Hepatocyte (in vitro differentiated cells): ENCODE data around the gene AP2M1. TPM values are rescaled to one million over a fixed set of nuclear protein-coding genes. Genes with fewer than 3 reads are reported as not detected.

Experiments used
- DNase-seq: peaks from one replicate; pipeline ENCODE4 v3.0.0-alpha.2; 2016; ENCODE audit warnings: low spot score
- H2AFZ ChIP-seq: fragments of 200-600 bp; sonication (generic); 2 replicates; pipeline ENCODE4 v1.6.0; 2016; ENCODE audit warnings: antibody characterized with exemption, mild to moderate bottlenecking
- H3K27ac ChIP-seq: fragments of 200-600 bp; sonication (generic); 2 replicates; pipeline ENCODE4 v1.5.1; 2016; ENCODE audit warnings: mild to moderate bottlenecking
- H3K27me3 ChIP-seq: fragments of 200-600 bp; sonication (generic); 2 replicates; pipeline ENCODE4 v1.6.1; 2016
- H3K36me3 ChIP-seq: fragments of 200-600 bp; sonication (generic); replicated peaks from 2 replicates; pipeline ENCODE4 v1.5.1; 2016; ENCODE audit warnings: low read depth; ENCODE audit not compliant: insufficient read depth
- H3K4me1 ChIP-seq: fragments of 200-600 bp; sonication (generic); 2 replicates; pipeline ENCODE4 v1.5.1; 2016; ENCODE audit warnings: mild to moderate bottlenecking, moderate library complexity; ENCODE audit not compliant: insufficient read depth
- H3K4me2 ChIP-seq: fragments of 200-600 bp; sonication (generic); 2 replicates; pipeline ENCODE4 v1.6.0; 2016
- H3K4me3 ChIP-seq: fragments of 200-600 bp; sonication (generic); 2 replicates; pipeline ENCODE4 v1.5.1; 2016; ENCODE audit warnings: mild to moderate bottlenecking
- H3K79me2 ChIP-seq: fragments of 200-600 bp; sonication (generic); 2 replicates; pipeline ENCODE4 v1.6.0; 2017; ENCODE audit warnings: mild to moderate bottlenecking
- H3K9me2 ChIP-seq: fragments of 200-600 bp; sonication (generic); replicated peaks from 2 replicates; pipeline ENCODE4 v1.6.0; 2017; ENCODE audit warnings: mild to moderate bottlenecking; ENCODE audit not compliant: insufficient read depth
- H3K9me3 ChIP-seq: fragments of 200-600 bp; sonication (generic); 2 replicates; pipeline ENCODE4 v1.5.1; 2016; ENCODE audit warnings: low read depth, mild to moderate bottlenecking
- H4K20me1 ChIP-seq: fragments of 200-600 bp; sonication (generic); 2 replicates; pipeline ENCODE4 v1.6.0; 2016; ENCODE audit warnings: mild to moderate bottlenecking; ENCODE audit not compliant: insufficient read depth, poor library complexity, severe bottlenecking
- EZH2 ChIP-seq: fragments of 200-600 bp; sonication (generic); IDR thresholded peaks from 2 replicates; pipeline ENCODE4 v1.6.1; 2016; ENCODE audit warnings: antibody characterized with exemption, mild to moderate bottlenecking, borderline replicate concordance
- EZH2phosphoT487 ChIP-seq: fragments of 200-600 bp; sonication (generic); IDR thresholded peaks from one replicate; pipeline ENCODE4 v1.6.1; 2018; ENCODE audit warnings: antibody characterized with exemption, mild to moderate bottlenecking, low read depth, moderate library complexity; ENCODE audit not compliant: unreplicated experiment, severe bottlenecking
- WGBS: methylation state at CpG from one replicate; pipeline ENCODE4 v1.1.6; 2016; ENCODE audit warnings: low lambda C conversion rate; ENCODE audit errors: missing lambda C conversion rate; 5-methylcytosine and 5-hydroxymethylcytosine counted together
- polyA plus RNA-seq: library from polyadenylated mRNA; unstranded; fragments of >200 nt; fragmentation: Nextera tagmentation; extraction: Ambion mirVana; gene quantifications from 2 replicates; pipeline ENCODE4 v1.2.1, GENCODE V29; 2016
- total RNA-seq: library from RNA; depleted of rRNA; stranded (reverse); fragments of >200 nt; gene quantifications from 2 replicates; pipeline ENCODE4 v1.2.3, GENCODE V29; 2014
- TF ChIP-seq, protein P1 (sequence below): fragments of 200-600 bp; sonication (generic); IDR thresholded peaks from 2 replicates; pipeline ENCODE4 v1.5.1; 2016; ENCODE audit warnings: antibody characterized with exemption, mild to moderate bottlenecking; ENCODE audit not compliant: poor library complexity

The AP2M1 gene
- total and polyA plus RNA-seq, 2 experiments from 2014 or later, result 243 to 389 TPM

DNA sequence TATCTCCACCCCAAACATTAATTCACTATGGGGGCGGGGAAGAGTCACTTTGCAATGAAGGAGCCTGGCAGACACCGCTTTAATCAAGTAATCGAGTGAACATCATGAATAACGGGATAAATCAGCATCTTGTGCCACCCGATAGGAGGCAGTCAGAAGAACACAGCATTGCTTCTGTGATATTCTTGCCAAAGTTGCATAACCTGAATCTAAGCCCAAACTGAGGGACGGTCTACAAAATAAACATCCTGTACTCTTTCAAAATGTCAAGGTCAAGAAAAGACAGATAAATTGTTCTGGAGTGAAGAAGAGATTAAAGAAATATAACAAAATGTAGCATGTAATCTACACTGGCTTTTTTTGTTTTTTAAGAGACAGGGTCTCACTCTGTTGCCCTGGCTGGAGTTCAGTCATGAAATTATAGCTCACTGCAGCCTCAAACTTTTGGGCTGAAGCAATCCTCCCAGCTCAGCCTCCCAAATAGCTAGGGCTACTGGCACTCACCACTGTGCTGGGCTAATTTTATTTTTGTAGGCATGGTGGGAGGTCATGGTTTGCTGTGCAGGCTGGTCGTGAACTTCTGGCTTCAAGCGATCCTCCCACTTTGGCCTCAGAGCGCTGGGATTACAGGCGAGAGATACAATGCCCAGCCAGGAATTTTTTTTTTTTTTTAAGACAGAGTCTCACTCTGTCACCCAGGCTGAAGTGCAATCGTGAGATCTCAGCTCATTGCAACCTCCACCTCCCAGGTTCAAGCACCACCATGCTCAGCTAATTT, 34.7 kb downstream of the AP2M1 start:
- H3K79me2 ChIP-seq, result no peaks in the 10 kb centered on the region
- no peaks in the 10 kb centered on the region for H3K4me1 ChIP-seq
- H3K9me2 ChIP-seq, result no peaks in the 10 kb centered on the region
- H3K36me3 ChIP-seq, result no peaks in the 10 kb centered on the region
- no peaks in the 10 kb centered on the region for H3K9me3 ChIP-seq
- no peak overlapping the region for H3K4me2 ChIP-seq
- no peaks in the 10 kb centered on the region for H3K27me3 ChIP-seq
- DNase-seq, result no peak
- 84% methylated on average over 11 of the region's 11 CpGs for WGBS
- no peaks in the 10 kb centered on the region for H4K20me1 ChIP-seq
- no peak overlapping the region for H3K4me3 ChIP-seq
- H3K27ac ChIP-seq, result no peak overlapping the region
- no peak overlapping the region for H2AFZ ChIP-seq
- TF ChIP-seq, protein P1, sequence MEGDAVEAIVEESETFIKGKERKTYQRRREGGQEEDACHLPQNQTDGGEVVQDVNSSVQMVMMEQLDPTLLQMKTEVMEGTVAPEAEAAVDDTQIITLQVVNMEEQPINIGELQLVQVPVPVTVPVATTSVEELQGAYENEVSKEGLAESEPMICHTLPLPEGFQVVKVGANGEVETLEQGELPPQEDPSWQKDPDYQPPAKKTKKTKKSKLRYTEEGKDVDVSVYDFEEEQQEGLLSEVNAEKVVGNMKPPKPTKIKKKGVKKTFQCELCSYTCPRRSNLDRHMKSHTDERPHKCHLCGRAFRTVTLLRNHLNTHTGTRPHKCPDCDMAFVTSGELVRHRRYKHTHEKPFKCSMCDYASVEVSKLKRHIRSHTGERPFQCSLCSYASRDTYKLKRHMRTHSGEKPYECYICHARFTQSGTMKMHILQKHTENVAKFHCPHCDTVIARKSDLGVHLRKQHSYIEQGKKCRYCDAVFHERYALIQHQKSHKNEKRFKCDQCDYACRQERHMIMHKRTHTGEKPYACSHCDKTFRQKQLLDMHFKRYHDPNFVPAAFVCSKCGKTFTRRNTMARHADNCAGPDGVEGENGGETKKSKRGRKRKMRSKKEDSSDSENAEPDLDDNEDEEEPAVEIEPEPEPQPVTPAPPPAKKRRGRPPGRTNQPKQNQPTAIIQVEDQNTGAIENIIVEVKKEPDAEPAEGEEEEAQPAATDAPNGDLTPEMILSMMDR, result no peak
- TF ChIP-seq EZH2 (no peak), EZH2phosphoT487 (no peak)

DNA sequence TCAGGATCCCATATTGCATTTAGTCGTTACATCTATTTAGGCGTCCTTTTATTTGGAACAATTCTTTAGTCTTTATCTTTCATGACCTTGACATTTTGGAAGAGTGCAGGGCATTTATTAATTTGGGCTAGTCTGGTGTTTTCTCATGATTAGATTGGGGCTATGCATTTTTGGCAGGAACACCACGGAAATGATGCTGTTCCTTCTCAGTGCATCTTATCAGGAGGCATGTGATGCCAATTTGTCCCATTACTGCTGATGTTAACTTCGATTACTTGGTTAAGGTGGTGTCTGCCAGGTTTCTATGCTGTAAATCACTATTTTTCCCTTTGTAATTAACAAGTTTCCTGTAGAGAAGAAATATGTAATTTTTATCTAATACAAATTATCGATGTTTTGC, 36.6 kb downstream of the AP2M1 start:
- no peak for TF ChIP-seq EZH2phosphoT487
- TF ChIP-seq, protein P1, result no peak
- Histone ChIP-seq H4K20me1 (no peaks in the 10 kb centered on the region), H3K27me3 (no peaks in the 10 kb centered on the region), H3K4me1 (no peaks in the 10 kb centered on the region), H3K9me3 (no peaks in the 10 kb centered on the region), H3K36me3 (no peaks in the 10 kb centered on the region), H3K9me2 (no peaks in the 10 kb centered on the region), H3K79me2 (no peaks in the 10 kb centered on the region), H3K27ac (no peak overlapping the region), H2AFZ (no peak overlapping the region), H3K4me3 (no peak overlapping the region), H3K4me2 (no peak overlapping the region)
- no peak for DNase-seq
- 84% methylated on average over 5 of the region's 5 CpGs for WGBS

GRCh38 chr3:184211718-184212117, 37.1 kb downstream of the AP2M1 start:
- H3K4me3 ChIP-seq, result no peak overlapping the region
- H3K4me1 ChIP-seq, result no peaks in the 10 kb centered on the region
- H3K27ac ChIP-seq, result no peak overlapping the region
- no peak overlapping the region for H3K4me2 ChIP-seq
- H2AFZ ChIP-seq, result no peak overlapping the region
- H3K36me3 ChIP-seq, result no peaks in the 10 kb centered on the region
- no peaks in the 10 kb centered on the region for H3K27me3 ChIP-seq
- no peaks in the 10 kb centered on the region for H3K9me2 ChIP-seq
- H3K9me3 ChIP-seq, result no peaks in the 10 kb centered on the region
- no peak for DNase-seq
- no peaks in the 10 kb centered on the region for H3K79me2 ChIP-seq
- 72% methylated on average over 5 of the region's 5 CpGs for WGBS
- no peak for TF ChIP-seq EZH2phosphoT487
- no peak for TF ChIP-seq EZH2
- TF ChIP-seq, protein P1, result no peak
- no peaks in the 10 kb centered on the region for H4K20me1 ChIP-seq
